ENCODE measurements around the gene TRAF3IP3. TPM values are rescaled to one million over a fixed set of nuclear protein-coding genes. Genes with fewer than 3 reads are reported as not detected.

The TRAF3IP3 gene
- total and polyA plus RNA-seq, 2 of the 13 experiments (the other 11 are each of a cell fraction or from before 2014, with no cell fraction given), result not detected

DNA sequence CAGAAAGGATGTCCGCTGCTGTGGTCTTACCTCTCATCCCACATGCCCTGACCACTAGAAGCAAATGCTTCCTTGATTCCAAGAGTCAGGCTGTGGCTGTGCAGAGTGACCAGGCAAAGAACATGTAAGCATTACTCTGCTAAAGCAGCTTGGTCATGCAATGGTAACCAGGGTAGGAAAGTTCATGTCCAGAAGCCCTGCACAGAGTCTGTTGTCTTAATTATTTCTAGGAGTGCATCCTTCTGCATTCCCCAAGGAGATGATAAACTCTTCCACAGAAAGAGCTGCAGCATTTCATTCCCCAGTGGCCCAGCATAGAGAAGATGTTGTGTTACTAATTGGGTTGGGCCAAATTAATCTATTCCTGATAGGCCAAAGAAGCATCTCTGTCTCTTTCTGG, 61.8 kb downstream of the TRAF3IP3 start:
- in situ Hi-C loops (cut with HindIII; ENCODE audit: extremely low pct_ligation_motif_present, low pct_unique_long_range_greater_than_20kb) (no loop called here), intact Hi-C loops (cut with micrococcal nuclease; ENCODE audit: unreplicated experiment) (no loop called here)
- Histone ChIP-seq H3K4me3 (replicated peaks in 1 of 3; ENCODE audit: insufficient read depth in 1 of 3, low read depth in 2 of 3, low read length in 3 of 3) (no peak overlapping the region), H3K4me1 (ENCODE audit: insufficient read depth, low read length) (peaks cover 35% of the 10 kb centered on the region), H3K27ac (ENCODE audit: extremely low read length, insufficient read depth, low read length) (no peak overlapping the region), H4K20me1 (ENCODE audit: insufficient read depth, low read length) (no peaks in the 10 kb centered on the region), H3K36me3 (replicated peaks in 1 of 2; ENCODE audit: control insufficient read depth in 1 of 2, insufficient read depth in 2 of 2, low read length in 2 of 2) (no peaks in the 10 kb centered on the region), H3K79me2 (ENCODE audit: insufficient read depth, low read length) (no peaks in the 10 kb centered on the region), H3K4me2 (ENCODE audit: low read depth, low read length) (no peak overlapping the region), H3K27me3 (ENCODE audit: control insufficient read depth in 1 of 2, insufficient read depth in 2 of 2, low read length in 2 of 2) (peaks cover 0 to 7% of the 10 kb centered on the region in 2 experiments; a peak in 2 of 5 replicates), H2AFZ (ENCODE audit: low read length) (no peak overlapping the region), H3K9me3 (ENCODE audit: low read length) (no peaks in the 10 kb centered on the region), H3K9ac (ENCODE audit: insufficient read depth, low read depth, low read length) (no peak overlapping the region)
- TF ChIP-seq, protein P1, sequence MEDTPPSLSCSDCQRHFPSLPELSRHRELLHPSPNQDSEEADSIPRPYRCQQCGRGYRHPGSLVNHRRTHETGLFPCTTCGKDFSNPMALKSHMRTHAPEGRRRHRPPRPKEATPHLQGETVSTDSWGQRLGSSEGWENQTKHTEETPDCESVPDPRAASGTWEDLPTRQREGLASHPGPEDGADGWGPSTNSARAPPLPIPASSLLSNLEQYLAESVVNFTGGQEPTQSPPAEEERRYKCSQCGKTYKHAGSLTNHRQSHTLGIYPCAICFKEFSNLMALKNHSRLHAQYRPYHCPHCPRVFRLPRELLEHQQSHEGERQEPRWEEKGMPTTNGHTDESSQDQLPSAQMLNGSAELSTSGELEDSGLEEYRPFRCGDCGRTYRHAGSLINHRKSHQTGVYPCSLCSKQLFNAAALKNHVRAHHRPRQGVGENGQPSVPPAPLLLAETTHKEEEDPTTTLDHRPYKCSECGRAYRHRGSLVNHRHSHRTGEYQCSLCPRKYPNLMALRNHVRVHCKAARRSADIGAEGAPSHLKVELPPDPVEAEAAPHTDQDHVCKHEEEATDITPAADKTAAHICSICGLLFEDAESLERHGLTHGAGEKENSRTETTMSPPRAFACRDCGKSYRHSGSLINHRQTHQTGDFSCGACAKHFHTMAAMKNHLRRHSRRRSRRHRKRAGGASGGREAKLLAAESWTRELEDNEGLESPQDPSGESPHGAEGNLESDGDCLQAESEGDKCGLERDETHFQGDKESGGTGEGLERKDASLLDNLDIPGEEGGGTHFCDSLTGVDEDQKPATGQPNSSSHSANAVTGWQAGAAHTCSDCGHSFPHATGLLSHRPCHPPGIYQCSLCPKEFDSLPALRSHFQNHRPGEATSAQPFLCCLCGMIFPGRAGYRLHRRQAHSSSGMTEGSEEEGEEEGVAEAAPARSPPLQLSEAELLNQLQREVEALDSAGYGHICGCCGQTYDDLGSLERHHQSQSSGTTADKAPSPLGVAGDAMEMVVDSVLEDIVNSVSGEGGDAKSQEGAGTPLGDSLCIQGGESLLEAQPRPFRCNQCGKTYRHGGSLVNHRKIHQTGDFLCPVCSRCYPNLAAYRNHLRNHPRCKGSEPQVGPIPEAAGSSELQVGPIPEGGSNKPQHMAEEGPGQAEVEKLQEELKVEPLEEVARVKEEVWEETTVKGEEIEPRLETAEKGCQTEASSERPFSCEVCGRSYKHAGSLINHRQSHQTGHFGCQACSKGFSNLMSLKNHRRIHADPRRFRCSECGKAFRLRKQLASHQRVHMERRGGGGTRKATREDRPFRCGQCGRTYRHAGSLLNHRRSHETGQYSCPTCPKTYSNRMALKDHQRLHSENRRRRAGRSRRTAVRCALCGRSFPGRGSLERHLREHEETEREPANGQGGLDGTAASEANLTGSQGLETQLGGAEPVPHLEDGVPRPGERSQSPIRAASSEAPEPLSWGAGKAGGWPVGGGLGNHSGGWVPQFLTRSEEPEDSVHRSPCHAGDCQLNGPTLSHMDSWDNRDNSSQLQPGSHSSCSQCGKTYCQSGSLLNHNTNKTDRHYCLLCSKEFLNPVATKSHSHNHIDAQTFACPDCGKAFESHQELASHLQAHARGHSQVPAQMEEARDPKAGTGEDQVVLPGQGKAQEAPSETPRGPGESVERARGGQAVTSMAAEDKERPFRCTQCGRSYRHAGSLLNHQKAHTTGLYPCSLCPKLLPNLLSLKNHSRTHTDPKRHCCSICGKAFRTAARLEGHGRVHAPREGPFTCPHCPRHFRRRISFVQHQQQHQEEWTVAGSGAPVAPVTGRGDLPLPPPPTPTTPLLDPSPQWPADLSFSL (CRISPR knock-in tag; IDR thresholded peaks at IDR 0.05), result no peak
- TF ChIP-seq IRF2 (CRISPR knock-in tag; IDR thresholded peaks at IDR 0.05), result no peak
- TF ChIP-seq IRX3 (CRISPR knock-in tag; IDR thresholded peaks at IDR 0.05; ENCODE audit: borderline replicate concordance, low read depth), result no peak
- no peak for TF ChIP-seq U2AF2 (IDR thresholded peaks at IDR 0.05; ENCODE audit: low read depth, low read length)
- TF ChIP-seq BCL6 (CRISPR knock-in tag; IDR thresholded peaks at IDR 0.05), result no peak
- no peak for DNase-seq (ENCODE audit: low spot score)
- WGBS (ENCODE audit: low lambda C conversion rate), result 6% methylated on average over 1 of the region's 1 CpG
- no peak for FAIRE-seq
- CTCF ChIA-PET (ENCODE audit: low intra/inter-chr PET ratio, low total read pairs), result no interaction called here
- POLR2A ChIA-PET, result no interaction called here
- BruUV-seq (replicated peaks), result no TSS peak
- no peak for ATAC-seq

Measured in HepG2 (cell line).